Nephron progenitor cell (in vitro differentiated cells): ENCODE results near the gene MGAT5B.
"Not testable (repeated sequence)": the region's sequence is repeated elsewhere in the genome, so short reads cannot be mapped to it uniquely, and the experiment has no call there.

Source experiments
- DNase-seq: peaks from one replicate; pipeline ENCODE4 v3.0.0; 2021
- H3K27ac Mint-ChIP-seq: 2 replicates; pipeline ENCODE4 v1.8.0; 2021; ENCODE audit warnings: mild to moderate bottlenecking, moderate library complexity, mixed read lengths
- H3K27me3 Mint-ChIP-seq: 2 replicates; pipeline ENCODE4 v1.8.0; 2021; ENCODE audit warnings: mild to moderate bottlenecking, low read depth, mixed read lengths; ENCODE audit not compliant: poor library complexity
- H3K36me3 Mint-ChIP-seq: 2 replicates; pipeline ENCODE4 v1.8.0; 2021; ENCODE audit warnings: low read depth, mixed read lengths
- H3K4me1 Mint-ChIP-seq: 2 replicates; pipeline ENCODE4 v1.8.0; 2021; ENCODE audit warnings: mixed read lengths
- H3K4me3 Mint-ChIP-seq: 2 replicates; pipeline ENCODE4 v1.8.0; 2021; ENCODE audit warnings: mild to moderate bottlenecking, moderate library complexity, mixed read lengths
- H3K9me3 Mint-ChIP-seq: 2 replicates; pipeline ENCODE4 v1.8.0; 2021; ENCODE audit warnings: mild to moderate bottlenecking, moderate library complexity, mixed read lengths
- TF ChIP-seq, protein P1 (sequence below): fragments of 200-600 bp; sonication (generic); IDR thresholded peaks from 2 replicates; pipeline ENCODE4 v1.5.0; 2021; ENCODE audit warnings: antibody characterized with exemption

MGAT5B gene

DNA sequence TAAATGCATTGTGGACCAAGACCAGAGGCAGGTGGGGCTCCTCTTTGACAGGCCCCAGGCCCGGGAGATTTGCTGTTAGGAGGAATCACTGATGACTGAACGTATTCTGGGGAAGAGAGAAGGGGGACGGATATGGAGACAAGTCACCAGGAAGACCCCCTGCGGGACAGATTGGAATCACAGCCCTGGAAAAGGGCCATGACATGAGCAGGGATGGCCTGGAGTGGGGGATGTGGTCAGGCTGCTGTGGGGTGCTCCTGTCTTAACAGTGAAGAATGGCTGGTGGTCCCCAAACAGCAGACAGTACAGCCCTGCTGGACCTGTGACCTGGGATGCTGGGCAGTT lies 23.7 kb upstream of the MGAT5B start:
- TF ChIP-seq, protein P1, sequence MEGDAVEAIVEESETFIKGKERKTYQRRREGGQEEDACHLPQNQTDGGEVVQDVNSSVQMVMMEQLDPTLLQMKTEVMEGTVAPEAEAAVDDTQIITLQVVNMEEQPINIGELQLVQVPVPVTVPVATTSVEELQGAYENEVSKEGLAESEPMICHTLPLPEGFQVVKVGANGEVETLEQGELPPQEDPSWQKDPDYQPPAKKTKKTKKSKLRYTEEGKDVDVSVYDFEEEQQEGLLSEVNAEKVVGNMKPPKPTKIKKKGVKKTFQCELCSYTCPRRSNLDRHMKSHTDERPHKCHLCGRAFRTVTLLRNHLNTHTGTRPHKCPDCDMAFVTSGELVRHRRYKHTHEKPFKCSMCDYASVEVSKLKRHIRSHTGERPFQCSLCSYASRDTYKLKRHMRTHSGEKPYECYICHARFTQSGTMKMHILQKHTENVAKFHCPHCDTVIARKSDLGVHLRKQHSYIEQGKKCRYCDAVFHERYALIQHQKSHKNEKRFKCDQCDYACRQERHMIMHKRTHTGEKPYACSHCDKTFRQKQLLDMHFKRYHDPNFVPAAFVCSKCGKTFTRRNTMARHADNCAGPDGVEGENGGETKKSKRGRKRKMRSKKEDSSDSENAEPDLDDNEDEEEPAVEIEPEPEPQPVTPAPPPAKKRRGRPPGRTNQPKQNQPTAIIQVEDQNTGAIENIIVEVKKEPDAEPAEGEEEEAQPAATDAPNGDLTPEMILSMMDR = no peak
- H3K4me1 Mint-ChIP-seq = peaks cover 32% of the 10 kb centered on the region
- no peak for DNase-seq
- H3K27ac Mint-ChIP-seq = no peak overlapping the region
- H3K36me3 Mint-ChIP-seq = no peaks in the 10 kb centered on the region
- no peak overlapping the region for H3K4me3 Mint-ChIP-seq
- peaks cover 62% of the 10 kb centered on the region for H3K27me3 Mint-ChIP-seq
- no peaks in the 10 kb centered on the region for H3K9me3 Mint-ChIP-seq

DNA sequence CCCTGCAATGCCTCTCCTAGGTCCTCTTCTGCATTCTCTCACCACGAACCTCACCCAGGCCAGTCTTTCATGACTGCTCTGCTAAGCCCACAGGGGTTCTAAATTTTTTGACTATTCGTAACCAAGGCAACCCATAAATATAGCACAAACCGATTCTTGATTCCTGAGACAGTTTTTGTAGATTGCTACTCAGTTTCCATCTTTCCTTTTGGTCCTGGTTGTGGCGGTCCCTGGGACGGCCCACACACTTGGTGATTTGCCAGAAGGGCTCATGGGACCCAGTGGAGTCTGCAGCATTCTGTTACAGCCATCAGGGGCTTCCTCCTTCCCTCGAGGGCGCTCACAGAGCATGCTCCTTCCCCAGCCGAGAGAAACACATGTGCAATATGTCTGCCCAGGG lies 23.4 kb upstream of the MGAT5B start:
- Mint-ChIP-seq H3K27me3 (peaks cover 58% of the 10 kb centered on the region), H3K27ac (no peak overlapping the region)

DNA sequence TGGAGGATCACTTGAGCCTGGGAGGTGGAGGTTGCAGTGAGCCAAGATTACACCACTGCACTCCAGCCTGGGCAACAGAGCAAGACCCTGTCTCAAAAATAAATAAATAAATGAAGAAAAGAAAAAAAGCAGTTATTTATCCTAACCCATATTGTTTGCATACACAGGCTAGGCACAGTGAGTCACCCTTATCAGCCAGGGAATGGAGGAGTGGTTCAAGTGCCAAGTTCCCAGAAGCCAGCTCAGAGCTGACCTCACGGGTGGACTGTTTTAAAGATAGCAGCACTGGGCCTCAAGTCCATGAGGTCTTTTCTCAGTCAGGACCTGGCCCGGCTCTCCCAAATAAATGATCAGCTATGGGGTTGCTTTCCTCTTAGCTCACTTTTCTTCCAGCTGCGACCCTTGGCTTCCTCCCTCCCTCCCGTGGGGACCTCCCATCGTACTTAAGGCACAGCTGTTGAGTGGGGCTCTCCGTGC lies 22.6 kb upstream of the MGAT5B start:
- peaks cover 29% of the 10 kb centered on the region for H3K4me1 Mint-ChIP-seq
- no peak overlapping the region for H3K4me3 Mint-ChIP-seq
- peaks cover 51% of the 10 kb centered on the region for H3K27me3 Mint-ChIP-seq
- no peaks in the 10 kb centered on the region for H3K36me3 Mint-ChIP-seq
- H3K9me3 Mint-ChIP-seq = no peaks in the 10 kb centered on the region
- H3K27ac Mint-ChIP-seq = peak overlapping the region; percentile 87
- TF ChIP-seq, protein P1 = no peak
- no peak for DNase-seq

More for the DNA sequence above, 23.4 kb upstream of the MGAT5B start:
- DNase-seq = no peak
- H3K36me3 Mint-ChIP-seq = no peaks in the 10 kb centered on the region
- TF ChIP-seq, protein P1 = no peak
- peaks cover 31% of the 10 kb centered on the region for H3K4me1 Mint-ChIP-seq
- no peak overlapping the region for H3K4me3 Mint-ChIP-seq
- H3K9me3 Mint-ChIP-seq = no peaks in the 10 kb centered on the region

DNA sequence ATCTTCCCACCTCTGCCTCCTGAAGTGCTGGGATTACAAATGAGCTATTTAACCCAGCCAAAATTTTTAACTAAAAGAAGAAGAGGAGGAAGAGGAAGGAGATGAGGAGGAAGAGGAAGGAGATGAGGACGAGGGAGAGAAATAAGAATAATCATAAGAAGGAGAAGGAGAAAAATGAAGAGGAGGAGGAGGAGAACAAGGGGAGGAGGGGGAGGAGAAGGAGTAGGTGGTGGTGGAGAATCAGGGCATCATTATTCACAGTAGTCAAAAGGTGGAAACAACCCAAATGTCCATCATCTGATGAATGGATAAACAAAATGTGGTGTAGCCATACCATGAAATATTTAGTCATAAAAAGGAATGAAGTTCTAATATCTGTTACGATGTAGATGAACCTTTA lies 21.2 kb upstream of the MGAT5B start:
- Mint-ChIP-seq H3K4me1 (peaks cover 15% of the 10 kb centered on the region), H3K27ac (no peak overlapping the region), H3K9me3 (no peaks in the 10 kb centered on the region), H3K27me3 (peaks cover 36% of the 10 kb centered on the region), H3K36me3 (no peaks in the 10 kb centered on the region), H3K4me3 (no peak overlapping the region)
- TF ChIP-seq, protein P1 = no peak
- DNase-seq = no peak

DNA sequence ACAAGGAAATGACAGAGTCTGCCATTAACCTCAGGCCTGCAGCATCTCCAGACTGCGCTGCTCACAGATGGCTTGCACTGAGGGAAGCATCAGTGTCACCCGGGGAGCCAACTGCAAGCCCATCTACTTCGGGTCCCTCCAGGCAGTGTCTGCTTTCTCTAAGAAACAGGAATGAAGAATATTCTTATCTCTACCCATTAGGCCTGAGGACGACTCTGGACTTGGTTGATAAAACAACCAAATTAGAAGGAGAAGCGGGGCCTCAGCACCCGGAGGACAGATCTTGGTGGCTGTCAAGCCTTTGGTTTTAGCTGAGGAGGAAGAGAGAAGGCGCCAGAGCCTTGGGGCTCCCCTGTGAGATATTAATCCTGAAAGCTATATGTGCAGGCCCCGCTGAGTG lies 19.5 kb upstream of the MGAT5B start:
- DNase-seq = no peak
- Mint-ChIP-seq H3K4me1 (peaks cover 13% of the 10 kb centered on the region), H3K36me3 (no peaks in the 10 kb centered on the region), H3K27ac (no peak overlapping the region), H3K27me3 (peaks cover 28% of the 10 kb centered on the region), H3K9me3 (no peaks in the 10 kb centered on the region), H3K4me3 (no peak overlapping the region)
- TF ChIP-seq, protein P1 = no peak

DNA sequence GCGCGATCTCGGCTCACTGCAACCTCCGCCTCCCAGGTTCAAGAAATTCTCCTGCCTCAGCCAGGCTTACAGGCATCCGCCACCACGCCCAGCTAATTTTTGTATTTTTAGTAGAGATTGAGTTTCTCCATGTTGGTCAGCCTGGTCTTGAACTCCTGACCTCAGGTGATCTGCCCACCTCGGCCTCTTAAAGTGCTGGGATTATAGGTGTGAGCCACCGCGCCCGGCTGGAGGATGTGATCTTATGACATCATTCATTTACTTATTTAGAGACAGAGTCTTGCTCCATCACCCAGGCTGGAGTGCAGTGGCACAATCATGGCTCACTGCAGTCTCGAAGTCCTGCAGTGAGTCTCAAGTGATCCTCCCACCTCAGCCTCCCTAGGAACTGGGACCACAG lies 19.0 kb upstream of the MGAT5B start:
- not testable (repeated sequence) for H3K9me3 Mint-ChIP-seq, H3K4me3 Mint-ChIP-seq, DNase-seq, H3K27ac Mint-ChIP-seq, H3K36me3 Mint-ChIP-seq
- H3K4me1 Mint-ChIP-seq = peaks cover 13% of the 10 kb centered on the region
- peaks cover 25% of the 10 kb centered on the region for H3K27me3 Mint-ChIP-seq
